Stromal cell of bone marrow (primary cell): ENCODE data around the gene ZNF653.
"Not testable (repeated sequence)": the region's sequence is repeated elsewhere in the genome, so short reads cannot be mapped to it uniquely, and the experiment has no call there.

Experiments
- DNase-seq: peaks from one replicate; pipeline ENCODE4 v3.0.0-alpha.2; 2012; ENCODE audit warnings: low read depth

ZNF653 gene

DNA sequence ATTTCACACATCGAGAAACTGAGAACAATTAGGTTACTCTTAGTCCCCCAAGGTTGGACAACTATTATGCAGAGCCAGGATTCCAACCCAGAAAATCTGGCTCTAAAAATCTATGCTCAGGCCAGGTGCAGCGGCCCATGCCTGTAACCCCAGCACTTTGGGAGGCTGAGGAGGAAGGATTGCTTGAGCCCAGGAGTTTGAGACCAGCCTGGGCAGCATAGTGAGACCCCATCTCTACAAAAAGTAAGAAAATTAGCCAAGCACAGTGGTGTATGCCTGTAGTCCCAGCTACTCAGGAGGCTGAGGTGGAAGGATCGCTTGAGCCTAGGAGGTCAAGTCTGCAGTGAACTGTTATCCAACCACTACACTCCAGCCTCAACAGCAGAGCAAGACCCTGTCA is 72.1 kb downstream of the ZNF653 start:
- not testable (repeated sequence) for DNase-seq
